Natural killer cell (primary cell): Measurements from ENCODE around the gene MYO5A. TPM values are rescaled to one million over a fixed set of nuclear protein-coding genes. Genes with fewer than 3 reads are reported as not detected.
"Not testable (repeated sequence)": the region's sequence is repeated elsewhere in the genome, so short reads cannot be mapped to it uniquely, and the experiment has no call there.

Experiments
- ATAC-seq, 3 donors: fragments of 150-1000 bp in 2 of 3; fragments of 200-7000 bp in 1 of 3; cut with Tn5 transposase; 1 replicate in 1 of 3; 2 replicates in 2 of 3; pipeline ENCODE4 v1.10.0; 2021; ENCODE audit warnings: mild to moderate bottlenecking in 2 of 3, moderate library complexity in 2 of 3
- DNase-seq, 2 donors: peaks; one replicate each; pipeline versions ENCODE4 v3.0.0 to v3.0.0-alpha.2; 2013 to 2021; ENCODE audit warnings: mixed read lengths in 1 of 2
- H3K27ac ChIP-seq: one replicate; pipeline ENCODE4 v1.5.1; 2013; ENCODE audit warnings: mild to moderate bottlenecking, low read length
- H3K27me3 ChIP-seq: one replicate; pipeline ENCODE4 v1.6.1; 2013; ENCODE audit warnings: low read length; ENCODE audit not compliant: control insufficient read depth, insufficient read depth
- H3K36me3 ChIP-seq: one replicate; pipeline ENCODE4 v1.6.1; 2013; ENCODE audit warnings: low read length; ENCODE audit not compliant: control insufficient read depth, insufficient read depth
- H3K4me1 ChIP-seq: one replicate; pipeline ENCODE4 v1.6.1; 2013; ENCODE audit warnings: low read length; ENCODE audit not compliant: control insufficient read depth, insufficient read depth
- H3K4me3 ChIP-seq: one replicate; pipeline ENCODE4 v1.5.1; 2013; ENCODE audit warnings: low read length
- H3K9me3 ChIP-seq: one replicate; pipeline ENCODE4 v1.6.1; 2013; ENCODE audit warnings: low read length; ENCODE audit not compliant: control insufficient read depth, insufficient read depth
- H3K27ac Mint-ChIP-seq, 2 donors: one replicate each; pipeline ENCODE4 v1.8.0; 2022; ENCODE audit warnings: mild to moderate bottlenecking in 2 of 2, mixed read lengths in 2 of 2, moderate library complexity in 1 of 2
- H3K27me3 Mint-ChIP-seq, 2 donors: one replicate each; pipeline ENCODE4 v1.8.0; 2022; ENCODE audit warnings: low read depth in 2 of 2, mixed read lengths in 2 of 2
- H3K36me3 Mint-ChIP-seq: one replicate; pipeline ENCODE4 v1.8.0; 2022; ENCODE audit warnings: mixed read lengths
- H3K4me1 Mint-ChIP-seq, 2 donors: one replicate each; pipeline ENCODE4 v1.8.0; 2022; ENCODE audit warnings: mixed read lengths in 2 of 2
- H3K4me3 Mint-ChIP-seq: one replicate; pipeline ENCODE4 v1.8.0; 2022; ENCODE audit warnings: mild to moderate bottlenecking, moderate library complexity, mixed read lengths
- H3K9me3 Mint-ChIP-seq, 2 donors: one replicate each; pipeline ENCODE4 v1.8.0; 2022; ENCODE audit warnings: mixed read lengths in 2 of 2
- CTCF ChIP-seq: fragments of 200-600 bp; IDR thresholded peaks from one replicate; pipeline ENCODE4 v1.8.0; 2022; ENCODE audit warnings: antibody characterized with exemption
- WGBS: methylation state at CpG from one replicate; pipeline ENCODE4 v1.1.7; 2013; ENCODE audit warnings: missing lambda C conversion rate; ENCODE audit not compliant: insufficient coverage; 5-methylcytosine and 5-hydroxymethylcytosine counted together
- intact Hi-C: fragments of 100-400 bp; cut with micrococcal nuclease; formaldehyde crosslinking; loops from one replicate; pipeline ENCODE4 v1.14.2; 2022
- total RNA-seq, 4 donors: library from RNA; stranded (reverse); fragments of 120-200 nt in 1 of 4; gene quantifications; one replicate each; pipeline versions ENCODE4 v1.2.3 to v1.2.4, GENCODE V29; 2013 to 2022

The MYO5A gene
- total RNA-seq, 3 donors from 2014 or later (not counting 1 experiment from before 2014, with no cell fraction given): 42.8 to 51.5 (median 44.4) TPM

GRCh38 chr15:52464040-52464439, 64.6 kb downstream of the MYO5A start:
- peaks cover 35 to 45% of the 10 kb centered on the region in 2 donors for H3K4me1 Mint-ChIP-seq
- intact Hi-C loops: no loop called here
- H3K4me1 ChIP-seq: peaks cover 25% of the 10 kb centered on the region
- no peaks in the 10 kb centered on the region for H3K27me3 ChIP-seq
- peak overlapping the region; percentile 91 for H3K4me3 Mint-ChIP-seq
- peak in 1 of 2 donors; percentile 30 for DNase-seq
- H3K27ac Mint-ChIP-seq: peak overlapping the region; percentile 91 to 95
- no peak for TF ChIP-seq CTCF
- H3K9me3 Mint-ChIP-seq: no peaks in the 10 kb centered on the region
- no peaks in the 10 kb centered on the region for H3K36me3 Mint-ChIP-seq
- no peaks in the 10 kb centered on the region for H3K36me3 ChIP-seq
- WGBS: 61% methylated on average over 3 of the region's 3 CpGs
- peaks cover 5% of the 10 kb centered on the region for H3K9me3 ChIP-seq
- peak; percentile 21 to 32 (median 25) for ATAC-seq
- no peak overlapping the region for H3K4me3 ChIP-seq
- no peaks in the 10 kb centered on the region for H3K27me3 Mint-ChIP-seq
- peak overlapping the region; percentile 71 for H3K27ac ChIP-seq

GRCh38 chr15:52463638-52464037, 65.0 kb downstream of the MYO5A start:
- H3K27ac Mint-ChIP-seq: peak overlapping the region; percentile 91 to 95
- ATAC-seq (no peak), DNase-seq (peak in 1 of 2 donors; percentile 44)
- H3K27me3 ChIP-seq: no peaks in the 10 kb centered on the region
- H3K4me3 Mint-ChIP-seq: peak overlapping the region; percentile 91
- peak overlapping the region; percentile 71 for H3K27ac ChIP-seq
- H3K9me3 ChIP-seq: peaks cover 5% of the 10 kb centered on the region
- intact Hi-C loops: no loop called here
- H3K4me3 ChIP-seq: no peak overlapping the region
- no peaks in the 10 kb centered on the region for H3K36me3 ChIP-seq
- peaks cover 25% of the 10 kb centered on the region for H3K4me1 ChIP-seq
- H3K4me1 Mint-ChIP-seq: peaks cover 35 to 45% of the 10 kb centered on the region in 2 donors
- no peak for TF ChIP-seq CTCF
- no peaks in the 10 kb centered on the region for H3K9me3 Mint-ChIP-seq
- H3K27me3 Mint-ChIP-seq: no peaks in the 10 kb centered on the region
- H3K36me3 Mint-ChIP-seq: no peaks in the 10 kb centered on the region

- Histone ChIP-seq H3K36me3 (no peaks in the 10 kb centered on the region), H3K4me1 (peaks cover 25% of the 10 kb centered on the region), H3K4me3 (no peak overlapping the region), H3K9me3 (peaks cover under 1% of the 10 kb centered on the region), H3K27me3 (no peaks in the 10 kb centered on the region), H3K27ac (no peak overlapping the region)
- no peaks in the 10 kb centered on the region for H3K9me3 Mint-ChIP-seq
- no peaks in the 10 kb centered on the region for H3K36me3 Mint-ChIP-seq
- DNase-seq: no peak
- intact Hi-C loops: no loop called here
- H3K27ac Mint-ChIP-seq: peak overlapping the region; percentile 91 to 95
- no peaks in the 10 kb centered on the region for H3K27me3 Mint-ChIP-seq
- H3K4me1 Mint-ChIP-seq: peaks cover 35 to 47% of the 10 kb centered on the region in 2 donors
- no peak for ATAC-seq
- no peak for TF ChIP-seq CTCF
- WGBS: 100% methylated on average over 2 of the region's 6 CpGs
- H3K4me3 Mint-ChIP-seq: no peak overlapping the region
Observed at GRCh38 chr15:52462806-52463360, 65.8 kb downstream of the MYO5A start.

GRCh38 chr15:52459701-52460100, 69.0 kb downstream of the MYO5A start:
- H3K27ac Mint-ChIP-seq, H3K27me3 ChIP-seq, DNase-seq, H3K4me3 ChIP-seq, H3K4me3 Mint-ChIP-seq, H3K9me3 ChIP-seq, ATAC-seq, H3K36me3 ChIP-seq, H3K4me1 ChIP-seq, intact Hi-C loops, H3K9me3 Mint-ChIP-seq, H3K27ac ChIP-seq, H3K27me3 Mint-ChIP-seq: not testable (repeated sequence)
- 97% methylated on average over 25 of the region's 31 CpGs for WGBS
- Mint-ChIP-seq H3K4me1 (peaks cover 27 to 49% of the 10 kb centered on the region in 2 donors), H3K36me3 (peaks cover 11% of the 10 kb centered on the region)

- H3K27ac Mint-ChIP-seq, H3K4me1 ChIP-seq, H3K9me3 ChIP-seq, H3K27me3 ChIP-seq, ATAC-seq, DNase-seq, H3K4me3 ChIP-seq, H3K27me3 Mint-ChIP-seq, intact Hi-C loops, H3K4me3 Mint-ChIP-seq, H3K36me3 ChIP-seq, H3K9me3 Mint-ChIP-seq, H3K27ac ChIP-seq: not testable (repeated sequence)
- 97% methylated on average over 7 of the region's 9 CpGs for whole genome bisulfite sequencing
- Mint-ChIP-seq H3K4me1 (peaks cover 25 to 49% of the 10 kb centered on the region in 2 donors), H3K36me3 (peaks cover 14% of the 10 kb centered on the region)
Observed at GRCh38 chr15:52459265-52459664, 69.4 kb downstream of the MYO5A start.
